Stimulated activated naive CD8-positive, alpha-beta T cell treated with anti-CD3 and anti-CD28 coated beads, Interleukin-15, Interleukin-2, amounts not matched to agents 100 ng/mL and 50 ng/mL, for 24 hours (primary cell): Measurements from ENCODE around the gene MYBPC2.
A peak's percentile ranks its signal among the peaks of the same experiment; 100 is the strongest.

Source experiments
- H3K27ac Mint-ChIP-seq: one replicate; pipeline ENCODE4 v1.8.0; 2021; ENCODE audit warnings: mild to moderate bottlenecking, mixed read lengths
- H3K27me3 Mint-ChIP-seq: one replicate; pipeline ENCODE4 v1.8.0; 2021; ENCODE audit warnings: mixed read lengths
- H3K36me3 Mint-ChIP-seq: one replicate; pipeline ENCODE4 v1.8.0; 2021; ENCODE audit warnings: low read depth, mixed read lengths
- H3K4me1 Mint-ChIP-seq: one replicate; pipeline ENCODE4 v1.8.0; 2021; ENCODE audit warnings: low read depth, mixed read lengths
- H3K4me3 Mint-ChIP-seq: one replicate; pipeline ENCODE4 v1.8.0; 2021; ENCODE audit warnings: mild to moderate bottlenecking, mixed read lengths
- H3K9me3 Mint-ChIP-seq: one replicate; pipeline ENCODE4 v1.8.0; 2021; ENCODE audit warnings: mixed read lengths

MYBPC2 gene

GRCh38 chr19:50401605-50402450 is 30.9 kb upstream of the MYBPC2 start:
- H3K27ac Mint-ChIP-seq: no peak overlapping the region
- H3K4me3 Mint-ChIP-seq: no peak overlapping the region
- no peaks in the 10 kb centered on the region for H3K27me3 Mint-ChIP-seq
- no peaks in the 10 kb centered on the region for H3K4me1 Mint-ChIP-seq
- no peaks in the 10 kb centered on the region for H3K9me3 Mint-ChIP-seq
- H3K36me3 Mint-ChIP-seq: peaks cover 43% of the 10 kb centered on the region

DNA sequence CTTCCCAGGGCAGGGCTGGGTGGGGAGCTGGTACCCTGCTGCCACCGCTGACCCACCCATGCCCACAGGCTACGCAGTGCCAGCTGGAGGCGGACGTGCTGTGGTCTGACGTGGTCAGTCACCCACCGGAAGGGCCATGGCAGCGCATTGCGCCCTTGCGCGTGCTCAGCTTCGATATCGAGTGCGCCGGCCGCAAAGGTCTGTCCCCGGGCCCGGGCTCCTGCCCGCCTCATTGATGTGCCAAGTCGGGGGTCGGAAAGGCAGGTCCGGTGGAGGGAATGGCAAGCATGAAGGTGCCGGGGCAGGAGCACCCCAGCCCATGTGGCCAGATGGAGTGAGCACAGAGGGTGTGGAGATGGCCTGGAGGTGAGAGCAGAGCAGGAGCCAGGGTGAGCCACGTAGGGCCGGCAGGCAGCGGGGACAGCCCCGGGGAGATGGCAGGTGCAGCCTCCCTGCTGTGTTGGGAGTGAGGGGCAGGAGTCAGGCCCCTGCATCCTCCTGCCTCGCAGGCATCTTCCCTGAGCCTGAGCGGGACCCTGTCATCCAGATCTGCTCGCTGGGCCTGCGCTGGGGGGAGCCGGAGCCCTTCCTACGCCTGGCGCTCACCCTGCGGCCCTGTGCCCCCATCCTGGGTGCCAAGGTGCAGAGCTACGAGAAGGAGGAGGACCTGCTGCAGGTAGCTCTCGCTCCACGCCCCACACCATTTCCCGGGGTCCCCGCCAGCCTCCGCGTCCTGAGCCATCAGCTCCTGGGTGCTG is 30.0 kb upstream of the MYBPC2 start:
- H3K36me3 Mint-ChIP-seq: peaks cover 44% of the 10 kb centered on the region
- no peaks in the 10 kb centered on the region for H3K27me3 Mint-ChIP-seq
- no peak overlapping the region for H3K27ac Mint-ChIP-seq
- H3K4me1 Mint-ChIP-seq: no peaks in the 10 kb centered on the region
- H3K9me3 Mint-ChIP-seq: no peaks in the 10 kb centered on the region
- H3K4me3 Mint-ChIP-seq: no peak overlapping the region

GRCh38 chr19:50406156-50406820 is 26.4 kb upstream of the MYBPC2 start:
- Mint-ChIP-seq H3K27ac (no peak overlapping the region), H3K4me3 (no peak overlapping the region), H3K27me3 (no peaks in the 10 kb centered on the region), H3K36me3 (peaks cover 48% of the 10 kb centered on the region), H3K4me1 (no peaks in the 10 kb centered on the region), H3K9me3 (no peaks in the 10 kb centered on the region)

GRCh38 chr19:50406829-50407228 is 25.9 kb upstream of the MYBPC2 start:
- Mint-ChIP-seq H3K36me3 (peaks cover 50% of the 10 kb centered on the region), H3K9me3 (no peaks in the 10 kb centered on the region), H3K4me1 (no peaks in the 10 kb centered on the region), H3K4me3 (no peak overlapping the region), H3K27ac (no peak overlapping the region), H3K27me3 (no peaks in the 10 kb centered on the region)

DNA sequence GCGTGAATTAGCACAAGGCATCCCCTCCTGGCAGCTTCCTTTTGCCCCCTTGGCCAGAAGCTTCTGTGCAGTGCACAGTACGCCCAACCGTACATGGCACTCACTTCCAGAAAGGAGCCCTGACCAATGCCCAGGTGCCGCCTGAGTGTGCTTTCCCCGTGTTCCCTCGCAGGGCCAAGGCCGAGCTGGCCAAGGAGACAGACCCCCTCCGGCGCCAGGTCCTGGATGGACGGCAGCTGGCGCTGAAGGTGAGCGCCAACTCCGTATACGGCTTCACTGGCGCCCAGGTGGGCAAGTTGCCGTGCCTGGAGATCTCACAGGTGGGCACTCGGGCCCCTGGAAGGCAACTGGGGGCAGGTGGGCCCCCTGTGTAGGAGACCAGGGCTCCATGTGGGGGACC is 23.3 kb upstream of the MYBPC2 start:
- no peaks in the 10 kb centered on the region for H3K9me3 Mint-ChIP-seq
- no peaks in the 10 kb centered on the region for H3K27me3 Mint-ChIP-seq
- no peaks in the 10 kb centered on the region for H3K4me1 Mint-ChIP-seq
- H3K4me3 Mint-ChIP-seq: no peak overlapping the region
- no peak overlapping the region for H3K27ac Mint-ChIP-seq
- H3K36me3 Mint-ChIP-seq: peaks cover 52% of the 10 kb centered on the region

- Mint-ChIP-seq H3K27me3 (no peaks in the 10 kb centered on the region), H3K9me3 (no peaks in the 10 kb centered on the region), H3K27ac (no peak overlapping the region), H3K36me3 (peaks cover 52% of the 10 kb centered on the region), H3K4me3 (no peak overlapping the region), H3K4me1 (no peaks in the 10 kb centered on the region)
Observed at GRCh38 chr19:50410109-50410508, 22.6 kb upstream of the MYBPC2 start.

DNA sequence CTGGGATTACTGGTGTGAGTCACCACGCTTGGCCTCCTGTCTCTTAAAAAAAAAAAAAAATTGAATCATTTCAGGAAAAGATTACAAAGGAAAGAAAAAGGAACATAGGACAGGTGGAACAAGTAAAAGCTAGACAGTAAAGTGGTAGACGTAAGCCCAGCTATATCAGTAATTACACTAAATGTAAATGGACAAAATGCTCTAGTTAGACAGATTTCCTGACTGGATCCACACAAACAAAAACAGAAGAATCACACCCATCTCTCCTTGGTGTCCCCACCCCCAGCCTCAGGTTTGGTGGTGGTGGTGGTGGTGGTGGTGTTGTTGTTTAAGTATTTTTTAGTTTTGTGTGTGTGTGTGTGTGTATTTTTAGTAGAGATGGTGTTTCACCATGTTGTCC is 20.3 kb upstream of the MYBPC2 start:
- Mint-ChIP-seq H3K4me1 (no peaks in the 10 kb centered on the region), H3K27me3 (no peaks in the 10 kb centered on the region), H3K4me3 (no peak overlapping the region), H3K36me3 (peaks cover 33% of the 10 kb centered on the region), H3K9me3 (no peaks in the 10 kb centered on the region), H3K27ac (no peak overlapping the region)

GRCh38 chr19:50413096-50413495 is 19.6 kb upstream of the MYBPC2 start:
- Mint-ChIP-seq H3K27me3 (no peaks in the 10 kb centered on the region), H3K27ac (no peak overlapping the region), H3K4me1 (no peaks in the 10 kb centered on the region), H3K4me3 (no peak overlapping the region), H3K36me3 (peaks cover 33% of the 10 kb centered on the region), H3K9me3 (no peaks in the 10 kb centered on the region)

DNA sequence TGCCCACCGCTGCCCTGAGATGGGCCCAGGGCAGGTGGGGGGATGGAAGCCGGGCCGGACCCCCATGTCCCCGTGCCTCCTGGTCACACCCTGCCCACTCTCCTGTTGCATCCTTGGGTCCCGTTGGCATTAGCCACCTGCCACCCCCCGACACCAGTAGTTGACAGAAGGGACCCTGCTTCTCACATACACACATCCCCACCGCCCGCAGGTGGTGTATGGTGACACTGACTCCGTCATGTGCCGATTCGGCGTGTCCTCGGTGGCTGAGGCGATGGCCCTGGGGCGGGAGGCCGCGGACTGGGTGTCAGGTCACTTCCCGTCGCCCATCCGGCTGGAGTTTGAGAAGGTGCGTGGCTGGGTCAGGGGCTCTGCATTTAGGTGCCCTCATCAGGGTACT is 19.2 kb upstream of the MYBPC2 start:
- H3K4me1 Mint-ChIP-seq: peaks cover 3% of the 10 kb centered on the region
- peaks cover 33% of the 10 kb centered on the region for H3K36me3 Mint-ChIP-seq
- H3K27me3 Mint-ChIP-seq: no peaks in the 10 kb centered on the region
- H3K4me3 Mint-ChIP-seq: no peak overlapping the region
- H3K27ac Mint-ChIP-seq: no peak overlapping the region
- no peaks in the 10 kb centered on the region for H3K9me3 Mint-ChIP-seq

DNA sequence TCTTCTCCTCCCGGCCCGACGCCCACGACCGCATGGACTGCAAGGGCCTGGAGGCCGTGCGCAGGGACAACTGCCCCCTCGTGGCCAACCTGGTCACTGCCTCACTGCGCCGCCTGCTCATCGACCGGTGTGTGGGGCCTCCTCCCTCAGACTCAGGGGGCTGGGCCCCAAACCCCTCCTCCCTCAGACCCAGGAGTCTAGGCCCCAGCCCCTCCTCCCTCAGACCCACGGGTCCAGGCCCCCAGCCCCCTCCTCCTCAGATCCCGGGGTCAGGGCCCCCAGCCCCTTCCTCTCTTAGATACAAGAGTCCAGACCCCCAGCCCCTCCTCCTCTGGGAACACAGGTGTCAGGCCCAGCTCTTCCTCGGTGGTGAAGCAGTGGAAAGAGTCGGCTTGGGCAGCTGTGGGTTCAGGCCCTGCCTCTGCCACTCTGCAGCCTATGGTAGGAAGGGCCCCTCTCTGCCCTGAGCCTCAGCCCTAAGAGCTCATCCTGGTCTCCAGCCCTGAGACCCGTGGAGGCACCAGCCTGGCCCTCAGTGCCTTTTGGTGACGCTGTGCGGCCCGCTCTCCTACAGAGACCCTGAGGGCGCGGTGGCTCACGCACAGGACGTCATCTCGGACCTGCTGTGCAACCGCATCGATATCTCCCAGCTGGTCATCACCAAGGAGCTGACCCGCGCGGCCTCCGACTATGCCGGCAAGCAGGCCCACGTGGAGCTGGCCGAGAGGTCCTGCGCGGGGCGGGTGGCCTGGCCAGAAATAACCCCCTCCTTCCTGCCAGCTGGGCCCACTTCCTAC is 17.6 kb upstream of the MYBPC2 start:
- H3K4me3 Mint-ChIP-seq: no peak overlapping the region
- peak overlapping the region; percentile 21 for H3K27ac Mint-ChIP-seq

DNA sequence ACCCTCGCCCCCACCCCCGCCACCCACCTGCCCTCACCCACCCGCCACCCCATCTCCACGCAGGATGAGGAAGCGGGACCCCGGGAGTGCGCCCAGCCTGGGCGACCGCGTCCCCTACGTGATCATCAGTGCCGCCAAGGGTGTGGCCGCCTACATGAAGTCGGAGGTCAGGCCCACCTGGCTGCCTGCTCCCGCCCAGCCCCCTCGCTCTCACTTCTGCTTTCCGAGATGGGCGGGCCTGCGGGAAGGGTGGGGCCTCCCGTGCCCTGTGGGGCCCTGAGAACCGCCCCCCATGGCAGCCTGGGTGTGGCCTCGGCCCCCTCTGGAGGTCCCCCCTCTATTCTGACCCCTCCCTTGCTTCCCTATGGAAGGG is 17.0 kb upstream of the MYBPC2 start:
- no peak overlapping the region for H3K27ac Mint-ChIP-seq

More for the DNA sequence above, 17.6 kb upstream of the MYBPC2 start:
- H3K36me3 Mint-ChIP-seq: peaks cover 34% of the 10 kb centered on the region
- H3K9me3 Mint-ChIP-seq: no peaks in the 10 kb centered on the region
- peaks cover 9% of the 10 kb centered on the region for H3K27me3 Mint-ChIP-seq
- peaks cover 15% of the 10 kb centered on the region for H3K4me1 Mint-ChIP-seq

DNA sequence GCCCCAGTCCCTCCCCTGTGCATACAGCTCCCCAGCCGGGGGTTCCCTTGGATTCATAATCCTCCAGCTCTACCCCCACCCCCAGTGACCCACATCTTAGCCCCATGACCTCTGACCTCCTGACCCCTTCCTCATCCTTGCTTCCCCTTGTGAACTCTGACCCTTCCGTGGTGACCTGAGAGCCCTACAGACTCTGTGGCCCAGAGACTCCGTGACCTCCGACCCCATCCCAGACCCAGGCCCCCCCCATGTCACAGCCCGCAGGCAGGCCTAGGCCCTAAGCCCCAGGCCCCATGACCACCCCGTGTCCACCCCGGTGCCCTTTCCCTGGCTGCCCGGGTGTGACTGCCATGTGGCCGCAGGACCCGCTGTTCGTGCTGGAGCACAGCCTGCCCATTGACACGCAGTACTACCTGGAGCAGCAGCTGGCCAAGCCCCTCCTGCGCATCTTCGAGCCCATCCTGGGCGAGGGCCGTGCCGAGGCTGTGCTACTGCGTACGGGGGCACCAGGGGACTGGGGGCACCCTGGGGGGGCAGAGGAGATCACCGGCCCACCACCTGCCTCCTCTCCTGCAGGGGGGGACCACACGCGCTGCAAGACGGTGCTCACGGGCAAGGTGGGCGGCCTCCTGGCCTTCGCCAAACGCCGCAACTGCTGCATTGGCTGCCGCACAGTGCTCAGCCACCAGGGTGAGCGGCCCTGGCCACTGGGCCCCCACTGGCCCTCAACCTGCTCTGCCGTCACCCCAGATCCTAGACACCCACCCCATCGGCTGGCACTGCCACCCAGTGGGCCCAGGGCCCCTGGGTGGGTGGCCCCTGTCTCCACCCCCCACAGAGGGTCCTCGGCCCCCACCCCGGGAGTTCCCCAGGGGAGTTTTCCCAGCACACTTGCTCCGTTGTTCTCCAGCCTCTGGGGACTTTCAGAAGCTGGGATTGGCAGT is 16.4 kb upstream of the MYBPC2 start:
- Mint-ChIP-seq H3K4me3 (no peak overlapping the region), H3K27me3 (peaks cover 16% of the 10 kb centered on the region), H3K9me3 (no peaks in the 10 kb centered on the region), H3K36me3 (peaks cover 28% of the 10 kb centered on the region), H3K27ac (no peak overlapping the region), H3K4me1 (peaks cover 20% of the 10 kb centered on the region)

More for the DNA sequence above, 17.0 kb upstream of the MYBPC2 start:
- H3K9me3 Mint-ChIP-seq: no peaks in the 10 kb centered on the region
- H3K4me1 Mint-ChIP-seq: peaks cover 20% of the 10 kb centered on the region
- peaks cover 31% of the 10 kb centered on the region for H3K36me3 Mint-ChIP-seq
- no peak overlapping the region for H3K4me3 Mint-ChIP-seq
- peaks cover 12% of the 10 kb centered on the region for H3K27me3 Mint-ChIP-seq

GRCh38 chr19:50417111-50418081 is 15.3 kb upstream of the MYBPC2 start:
- Mint-ChIP-seq H3K36me3 (peaks cover 23% of the 10 kb centered on the region), H3K27me3 (peaks cover 16% of the 10 kb centered on the region), H3K9me3 (no peaks in the 10 kb centered on the region), H3K4me3 (no peak overlapping the region), H3K27ac (no peak overlapping the region), H3K4me1 (peaks cover 24% of the 10 kb centered on the region)
